IMR-90 (cell line): ENCODE measurements around the gene UBTD1. TPM values are rescaled to one million over a fixed set of nuclear protein-coding genes. Genes with fewer than 3 reads are reported as not detected.

Experiments used
- ATAC-seq: fragments of 200-7000 bp; cut with Tn5 transposase; 2 replicates; pipeline ENCODE4 v1.9.1; 2020; ENCODE audit warnings: low read depth, mild to moderate bottlenecking, moderate library complexity
- BruUV-seq: library from RNA; stranded (reverse); fragments of 400-500 nt; replicated peaks from 2 replicates; lab custom pipeline; 2021; lab: Mats Ljungman, UMichigan
- CTCF ChIA-PET: fragments of 300-600 bp; formaldehyde crosslinking; extraction: SDS; loops from one replicate; lab custom pipeline; 2021; ENCODE audit warnings: antibody characterized with exemption; lab: Yijun Ruan, JAX
- POLR2A ChIA-PET: fragments of 300-600 bp; sonication (Branson Sonifier 250); formaldehyde crosslinking; loops from one replicate; lab custom pipeline; 2022; ENCODE audit warnings: antibody characterized with exemption; ENCODE audit not compliant: unreplicated experiment; lab: Charles Lee
- DNase-seq: peaks from one replicate; pipeline ENCODE4 v3.0.0; 2013
- H2AFZ ChIP-seq: replicated peaks from 2 replicates; pipeline ENCODE3; 2013; ENCODE audit warnings: low read length, mild to moderate bottlenecking; ENCODE audit not compliant: poor library complexity
- H2AK5ac ChIP-seq: 2 replicates; pipeline ENCODE4 v1.6.1; 2013; ENCODE audit warnings: low read depth, low read length, inconsistent platforms
- H2AK9ac ChIP-seq: replicated peaks from 2 replicates; pipeline ENCODE3; 2013; ENCODE audit warnings: mild to moderate bottlenecking, low read depth, low read length, moderate library complexity; ENCODE audit not compliant: poor library complexity
- H2BK120ac ChIP-seq: 2 replicates; pipeline ENCODE4 v1.6.1; 2013; ENCODE audit warnings: low read depth, low read length, inconsistent platforms
- H2BK15ac ChIP-seq: 3 replicates; pipeline ENCODE4 v1.6.1; 2013; ENCODE audit warnings: low read depth, low read length, inconsistent platforms
- H2BK20ac ChIP-seq: 2 replicates; pipeline ENCODE4 v1.6.1; 2013; ENCODE audit warnings: low read depth, mild to moderate bottlenecking, inconsistent platforms, low read length, moderate library complexity
- H2BK5ac ChIP-seq: 2 replicates; pipeline ENCODE4 v1.6.1; 2013; ENCODE audit warnings: mild to moderate bottlenecking, low read depth, low read length, inconsistent platforms; ENCODE audit not compliant: poor library complexity, severe bottlenecking
- H3K14ac ChIP-seq: replicated peaks from 2 replicates; pipeline ENCODE4 v1.6.1; 2013; ENCODE audit warnings: low read depth, low read length, inconsistent platforms
- H3K18ac ChIP-seq: 2 replicates; pipeline ENCODE4 v1.6.1; 2013; ENCODE audit warnings: low read depth, low read length, control low read depth
- H3K23ac ChIP-seq: 2 replicates; pipeline ENCODE4 v1.6.1; 2013; ENCODE audit warnings: low read depth, low read length, inconsistent platforms
- H3K27ac ChIP-seq: 2 replicates; pipeline ENCODE4 v1.5.1; 2013; ENCODE audit warnings: mild to moderate bottlenecking, control low read depth, low read length; ENCODE audit not compliant: insufficient read depth
- H3K27me3 ChIP-seq: 2 replicates; pipeline ENCODE4 v1.6.1; 2013; ENCODE audit warnings: low read length; ENCODE audit not compliant: control insufficient read depth, insufficient read depth
- H3K36me3 ChIP-seq: 2 replicates; pipeline ENCODE4 v1.6.1; 2013; ENCODE audit warnings: low read length, mixed read lengths; ENCODE audit not compliant: control insufficient read depth, insufficient read depth
- H3K4ac ChIP-seq: 2 replicates; pipeline ENCODE4 v1.6.1; 2013; ENCODE audit warnings: low read depth, low read length, inconsistent platforms
- H3K4me1 ChIP-seq: 2 replicates; pipeline ENCODE4 v1.6.1; 2013; ENCODE audit warnings: low read length, mixed read lengths; ENCODE audit not compliant: control insufficient read depth, insufficient read depth
- H3K4me2 ChIP-seq: 2 replicates; pipeline ENCODE4 v1.6.1; 2013; ENCODE audit warnings: low read depth, mild to moderate bottlenecking, control low read depth, low read length, moderate library complexity
- H3K4me3 ChIP-seq: 2 replicates; pipeline ENCODE4 v1.5.1; 2013; ENCODE audit warnings: low read depth, mild to moderate bottlenecking, control low read depth, low read length, moderate library complexity; ENCODE audit not compliant: insufficient read depth
- H3K56ac ChIP-seq: 2 replicates; pipeline ENCODE4 v1.6.1; 2013; ENCODE audit warnings: low read length, inconsistent platforms; ENCODE audit not compliant: insufficient read depth; ENCODE audit errors: extremely low read depth
- H3K79me1 ChIP-seq, 2 experiments: 2 replicates each; pipeline ENCODE4 v1.6.1; 2013; ENCODE audit warnings: low read length in 2 of 2, inconsistent platforms in 1 of 2, low read depth in 1 of 2
- H3K9ac ChIP-seq: 2 replicates; pipeline ENCODE4 v1.6.1; 2013; ENCODE audit warnings: low read depth, low read length, control low read depth
- H3K9me1 ChIP-seq: 2 replicates; pipeline ENCODE4 v1.6.1; 2013; ENCODE audit warnings: low read length, inconsistent platforms; ENCODE audit not compliant: insufficient read depth
- H3K9me3 ChIP-seq: 2 replicates; pipeline ENCODE4 v1.6.1; 2013; ENCODE audit warnings: low read length; ENCODE audit not compliant: control insufficient read depth, insufficient read depth
- H4K20me1 ChIP-seq: 2 replicates; pipeline ENCODE4 v1.6.1; 2013; ENCODE audit warnings: low read length, inconsistent platforms; ENCODE audit not compliant: insufficient read depth
- H4K5ac ChIP-seq: 2 replicates; pipeline ENCODE4 v1.6.1; 2013; ENCODE audit warnings: mild to moderate bottlenecking, low read depth, low read length, control low read depth
- H4K8ac ChIP-seq, 2 experiments: 2 replicates each; pipeline ENCODE4 v1.6.1; 2013; ENCODE audit warnings: low read depth in 2 of 2, low read length in 2 of 2, control low read depth in 1 of 2, inconsistent platforms in 1 of 2
- H4K91ac ChIP-seq: 2 replicates; pipeline ENCODE4 v1.6.1; 2013; ENCODE audit warnings: low read depth, low read length, inconsistent platforms; ENCODE audit not compliant: insufficient read depth
- BHLHE40 ChIP-seq: fragments of 150-350 bp; IDR thresholded peaks from 2 replicates; pipeline ENCODE4 v1.6.1; 2016; ENCODE audit warnings: mild to moderate bottlenecking, low read depth, low read length
- CEBPB ChIP-seq: IDR thresholded peaks from 2 replicates; pipeline ENCODE4 v1.6.1; 2012; ENCODE audit warnings: low read depth, low read length, improper control_type of control experiment
- CHD1 ChIP-seq: IDR thresholded peaks from 2 replicates; pipeline ENCODE4 v1.6.1; 2012; ENCODE audit warnings: low read depth, low read length, improper control_type of control experiment
- CTCF ChIP-seq: conservative IDR thresholded peaks from 2 replicates; pipeline ENCODE4 v1.5.1; 2012; ENCODE audit warnings: mild to moderate bottlenecking, low read depth, low read length, improper control_type of control experiment
- FOS ChIP-seq: fragments of 150-350 bp; IDR thresholded peaks from 2 replicates; pipeline ENCODE4 v1.6.1; 2016; ENCODE audit warnings: low read depth, low read length
- MAFK ChIP-seq: IDR thresholded peaks from 2 replicates; pipeline ENCODE4 v1.6.1; 2012; ENCODE audit warnings: low read depth, low read length, improper control_type of control experiment
- MAZ ChIP-seq: IDR thresholded peaks from 2 replicates; pipeline ENCODE4 v1.6.1; 2012; ENCODE audit warnings: low read depth, mild to moderate bottlenecking, low read length, improper control_type of control experiment, moderate library complexity, borderline replicate concordance
- MXI1 ChIP-seq: IDR thresholded peaks from 2 replicates; pipeline ENCODE4 v1.6.1; 2012; ENCODE audit warnings: low read depth, mild to moderate bottlenecking, low read length, moderate library complexity, borderline replicate concordance
- NFE2L2 ChIP-seq: fragments of 150-350 bp; IDR thresholded peaks from 2 replicates; pipeline ENCODE4 v1.6.1; 2016; ENCODE audit warnings: low read depth, mild to moderate bottlenecking, low read length
- RAD21 ChIP-seq: IDR thresholded peaks from 2 replicates; pipeline ENCODE4 v1.6.1; 2012; ENCODE audit warnings: low read length, improper control_type of control experiment
- RCOR1 ChIP-seq: IDR thresholded peaks from 2 replicates; pipeline ENCODE4 v1.6.1; 2012; ENCODE audit warnings: mild to moderate bottlenecking, low read length, improper control_type of control experiment; ENCODE audit not compliant: insufficient replicate concordance
- RFX5 ChIP-seq: IDR thresholded peaks from 2 replicates; pipeline ENCODE4 v1.8.0; 2012; ENCODE audit warnings: low read depth, mild to moderate bottlenecking, low read length, moderate library complexity
- SMC3 ChIP-seq: fragments of 150-350 bp; IDR thresholded peaks from 2 replicates; pipeline ENCODE4 v1.6.1; 2016; ENCODE audit warnings: low read depth, mild to moderate bottlenecking, antibody characterized with exemption, low read length, moderate library complexity
- WGBS, 2 experiments: methylation state at CpG; one replicate each; pipeline versions ENCODE4 v1.1.5 to v1.1.7; 2013; ENCODE audit warnings: missing lambda C conversion rate in 2 of 2; ENCODE audit not compliant: insufficient read length in 1 of 2; ENCODE audit errors: extremely low coverage in 2 of 2; 5-methylcytosine and 5-hydroxymethylcytosine counted together
- dilution Hi-C: fragments of 300-500 bp; cut with HindIII; formaldehyde crosslinking; loops from one replicate; pipeline ENCODE4 v1.14.3; 2018; ENCODE audit warnings: low sequenced_read_pairs; ENCODE audit not compliant: unreplicated experiment
- in situ Hi-C: fragments of 300-500 bp; cut with MboI; formaldehyde crosslinking; loops from 3 replicates; pipeline ENCODE4 v1.14.3; 2019; ENCODE audit warnings: low sequenced_read_pairs, inconsistent platforms, mixed read lengths
- intact Hi-C: fragments of 100-400 bp; cut with micrococcal nuclease; formaldehyde crosslinking; loops from 2 replicates; pipeline ENCODE4 v1.10.0; 2022
- polyA plus RNA-seq, 3 experiments: library from polyadenylated mRNA; depleted of rRNA; stranded (reverse); fragments of >200 nt; gene quantifications; 2 replicates each; pipeline ENCODE4 v1.2.3, GENCODE V29; 2012; ENCODE audit warnings: low replicate concordance in 1 of 3
- total RNA-seq: library from RNA; depleted of rRNA; stranded (reverse); fragments of >200 nt; gene quantifications from 2 replicates; pipeline ENCODE4 v1.2.3, GENCODE V29; 2012
- TF ChIP-seq, protein P1 (sequence below): fragments of 150-350 bp; IDR thresholded peaks from 2 replicates; pipeline ENCODE4 v1.6.1; 2017; ENCODE audit warnings: mild to moderate bottlenecking, antibody characterized with exemption, low read length, low read depth
- TF ChIP-seq, protein P2 (sequence below): fragments of 150-350 bp; IDR thresholded peaks from 2 replicates; pipeline ENCODE4 v1.6.1; 2016; ENCODE audit warnings: low read depth, mild to moderate bottlenecking, low read length, moderate library complexity, borderline replicate concordance

The UBTD1 gene
- total and polyA plus RNA-seq, 2 of the 4 experiments (the other 2 are of a cell fraction) = 21.9 to 44.9 TPM

DNA sequence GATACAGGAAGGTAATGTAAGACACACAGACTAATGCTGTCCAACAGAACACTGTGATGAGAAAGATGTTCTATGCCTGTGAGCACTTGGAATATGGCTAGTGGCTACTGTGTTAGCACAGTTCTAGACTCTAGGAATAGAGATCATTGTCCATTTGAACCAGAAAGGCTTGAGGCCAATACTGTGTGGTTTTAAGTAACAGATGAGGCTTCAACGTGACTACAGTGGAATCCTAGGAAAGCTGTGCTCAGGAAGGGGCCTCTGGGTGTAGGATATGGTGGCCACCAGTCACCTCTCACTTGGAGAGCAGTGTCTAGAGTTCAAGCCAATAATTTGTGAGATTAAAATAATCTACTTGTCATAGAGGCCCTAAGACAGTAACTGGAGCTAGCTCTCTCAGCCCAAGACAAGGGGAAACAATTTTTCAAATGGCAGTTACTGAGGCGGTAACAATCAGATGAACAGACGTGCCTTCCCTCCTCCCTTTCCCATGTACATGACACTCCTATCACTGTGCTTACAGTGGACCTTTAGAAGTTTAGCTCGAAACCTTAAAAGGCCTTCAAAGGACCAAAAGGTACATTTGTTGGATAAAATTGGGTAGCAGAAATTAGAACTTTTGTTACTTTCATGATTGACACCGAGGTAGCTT is 42.6 kb upstream of the UBTD1 start:
- Histone ChIP-seq H3K18ac (no peak overlapping the region), H2BK15ac (no peak overlapping the region), H3K27ac (no peak overlapping the region), H2BK5ac (no peak overlapping the region), H4K5ac (no peak overlapping the region), H3K9me1 (peaks cover 9% of the 10 kb centered on the region), H3K79me1 (peaks cover 44 to 73% of the 10 kb centered on the region in 2 experiments), H4K8ac (no peak overlapping the region), H3K27me3 (no peaks in the 10 kb centered on the region), H2AFZ (no peak overlapping the region), H3K14ac (no peak overlapping the region), H4K20me1 (peaks cover 29% of the 10 kb centered on the region), H3K4me1 (peaks cover 1% of the 10 kb centered on the region; the same call in 1 of the 2 replicates), H2BK120ac (no peak overlapping the region), H3K9ac (no peak overlapping the region), H2AK5ac (no peak overlapping the region), H4K91ac (no peak overlapping the region), H3K36me3 (peaks cover 84% of the 10 kb centered on the region), H3K56ac (no peak overlapping the region), H3K4ac (no peak overlapping the region), H2AK9ac (no peak overlapping the region), H3K23ac (no peak overlapping the region), H2BK20ac (no peak overlapping the region), H3K9me3 (no peaks in the 10 kb centered on the region), H3K4me2 (no peak overlapping the region), H3K4me3 (no peak overlapping the region)
- no peak for DNase-seq
- TF ChIP-seq, protein P1, sequence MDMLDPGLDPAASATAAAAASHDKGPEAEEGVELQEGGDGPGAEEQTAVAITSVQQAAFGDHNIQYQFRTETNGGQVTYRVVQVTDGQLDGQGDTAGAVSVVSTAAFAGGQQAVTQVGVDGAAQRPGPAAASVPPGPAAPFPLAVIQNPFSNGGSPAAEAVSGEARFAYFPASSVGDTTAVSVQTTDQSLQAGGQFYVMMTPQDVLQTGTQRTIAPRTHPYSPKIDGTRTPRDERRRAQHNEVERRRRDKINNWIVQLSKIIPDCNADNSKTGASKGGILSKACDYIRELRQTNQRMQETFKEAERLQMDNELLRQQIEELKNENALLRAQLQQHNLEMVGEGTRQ = no peak
- no peak for TF ChIP-seq CTCF
- no peak for TF ChIP-seq NFE2L2
- no peak for TF ChIP-seq RAD21
- TF ChIP-seq MXI1 = no peak
- no peak for TF ChIP-seq MAZ
- no peak for TF ChIP-seq SMC3
- TF ChIP-seq, protein P2, sequence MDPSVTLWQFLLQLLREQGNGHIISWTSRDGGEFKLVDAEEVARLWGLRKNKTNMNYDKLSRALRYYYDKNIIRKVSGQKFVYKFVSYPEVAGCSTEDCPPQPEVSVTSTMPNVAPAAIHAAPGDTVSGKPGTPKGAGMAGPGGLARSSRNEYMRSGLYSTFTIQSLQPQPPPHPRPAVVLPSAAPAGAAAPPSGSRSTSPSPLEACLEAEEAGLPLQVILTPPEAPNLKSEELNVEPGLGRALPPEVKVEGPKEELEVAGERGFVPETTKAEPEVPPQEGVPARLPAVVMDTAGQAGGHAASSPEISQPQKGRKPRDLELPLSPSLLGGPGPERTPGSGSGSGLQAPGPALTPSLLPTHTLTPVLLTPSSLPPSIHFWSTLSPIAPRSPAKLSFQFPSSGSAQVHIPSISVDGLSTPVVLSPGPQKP = no peak
- TF ChIP-seq MAFK = no peak
- no peak for TF ChIP-seq BHLHE40
- TF ChIP-seq CHD1 = no peak
- TF ChIP-seq FOS = no peak
- no peak for TF ChIP-seq CEBPB
- TF ChIP-seq RFX5 = no peak
- no peak for TF ChIP-seq RCOR1
- no CpG with 5 or more reads among the region's 5 CpGs for WGBS, 2 experiments
- CTCF ChIA-PET = no interaction called here
- no TSS peak for BruUV-seq
- intact Hi-C loops = no loop called here
- in situ Hi-C loops = no loop called here
- POLR2A ChIA-PET = no interaction called here
- dilution Hi-C loops = no loop called here
- no peak for ATAC-seq
